Activated CD4-positive, alpha-beta T cell treated with anti-CD3 and anti-CD28 coated beads, Interleukin-2, amount 50 U/mL, for 24 hours (primary cell): ENCODE data around the gene MAN2A2.

Experiments
- DNase-seq, 2 donors: peaks; one replicate each; pipeline ENCODE4 v3.0.0-alpha.2; 2020; ENCODE audit warnings: low read depth in 1 of 2, low spot score in 1 of 2

The MAN2A2 gene

GRCh38 chr15:90902840-90903732 lies at the start of gene MAN2A2:
TSS of gene MAN2A2 (plus strand) at chr15:90903302. CDS start at chr15:90904208, 906 bp downstream.
- DNase-seq: peak; percentile 64 to 71

- no peak for DNase-seq
These were observed 48.0 kb upstream of the MAN2A2 start for GRCh38 chr15:90855139-90855538.

GRCh38 chr15:90857337-90857736 lies 45.8 kb upstream of the MAN2A2 start:
- DNase-seq: no peak

GRCh38 chr15:90857883-90858443 lies 45.1 kb upstream of the MAN2A2 start:
- no peak for DNase-seq

GRCh38 chr15:90859234-90860131 lies 43.6 kb upstream of the MAN2A2 start:
- no peak for DNase-seq

GRCh38 chr15:90860450-90860849 lies 42.7 kb upstream of the MAN2A2 start:
- no peak for DNase-seq

GRCh38 chr15:90860942-90861675 lies 42.0 kb upstream of the MAN2A2 start:
- DNase-seq: no peak

- DNase-seq: no peak
These were observed 40.6 kb upstream of the MAN2A2 start for GRCh38 chr15:90862487-90862886.

GRCh38 chr15:90862964-90863778 lies 39.9 kb upstream of the MAN2A2 start:
- DNase-seq: no peak

- DNase-seq: no peak
These were observed 39.1 kb upstream of the MAN2A2 start for GRCh38 chr15:90863987-90864386.

- no peak for DNase-seq
These were observed 38.6 kb upstream of the MAN2A2 start for GRCh38 chr15:90864507-90864906.

GRCh38 chr15:90865702-90866101 lies 37.4 kb upstream of the MAN2A2 start:
- DNase-seq: no peak

GRCh38 chr15:90866161-90866715 lies 36.9 kb upstream of the MAN2A2 start:
- no peak for DNase-seq

- no peak for DNase-seq
These were observed 36.3 kb upstream of the MAN2A2 start for GRCh38 chr15:90866800-90867199.

- no peak for DNase-seq
These were observed 34.8 kb upstream of the MAN2A2 start, which contains the start of gene FURIN for GRCh38 chr15:90868261-90868689. TSS of gene FURIN (plus strand) at chr15:90868588. CDS start at chr15:90875741, 7,153 bp downstream.

GRCh38 chr15:90869140-90869541 lies 34.0 kb upstream of the MAN2A2 start:
- no peak for DNase-seq

GRCh38 chr15:90869601-90870353 lies 33.3 kb upstream of the MAN2A2 start:
- DNase-seq: peak in 1 of 2 donors; percentile 46

- no peak for DNase-seq
These were observed 32.6 kb upstream of the MAN2A2 start for GRCh38 chr15:90870354-90871138.
